Measurements from ENCODE around the gene CELSR1.
"Not testable (repeated sequence)": the region's sequence is repeated elsewhere in the genome, so short reads cannot be mapped to it uniquely, and the experiment has no call there.

CELSR1 gene

GRCh38 chr22:46512683-46513082, 24.7 kb downstream of the CELSR1 start:
- no peak for DNase-seq (ENCODE audit: low spot score)

GRCh38 chr22:46512039-46512370, 25.4 kb downstream of the CELSR1 start:
- DNase-seq (ENCODE audit: low spot score) = no peak

DNA sequence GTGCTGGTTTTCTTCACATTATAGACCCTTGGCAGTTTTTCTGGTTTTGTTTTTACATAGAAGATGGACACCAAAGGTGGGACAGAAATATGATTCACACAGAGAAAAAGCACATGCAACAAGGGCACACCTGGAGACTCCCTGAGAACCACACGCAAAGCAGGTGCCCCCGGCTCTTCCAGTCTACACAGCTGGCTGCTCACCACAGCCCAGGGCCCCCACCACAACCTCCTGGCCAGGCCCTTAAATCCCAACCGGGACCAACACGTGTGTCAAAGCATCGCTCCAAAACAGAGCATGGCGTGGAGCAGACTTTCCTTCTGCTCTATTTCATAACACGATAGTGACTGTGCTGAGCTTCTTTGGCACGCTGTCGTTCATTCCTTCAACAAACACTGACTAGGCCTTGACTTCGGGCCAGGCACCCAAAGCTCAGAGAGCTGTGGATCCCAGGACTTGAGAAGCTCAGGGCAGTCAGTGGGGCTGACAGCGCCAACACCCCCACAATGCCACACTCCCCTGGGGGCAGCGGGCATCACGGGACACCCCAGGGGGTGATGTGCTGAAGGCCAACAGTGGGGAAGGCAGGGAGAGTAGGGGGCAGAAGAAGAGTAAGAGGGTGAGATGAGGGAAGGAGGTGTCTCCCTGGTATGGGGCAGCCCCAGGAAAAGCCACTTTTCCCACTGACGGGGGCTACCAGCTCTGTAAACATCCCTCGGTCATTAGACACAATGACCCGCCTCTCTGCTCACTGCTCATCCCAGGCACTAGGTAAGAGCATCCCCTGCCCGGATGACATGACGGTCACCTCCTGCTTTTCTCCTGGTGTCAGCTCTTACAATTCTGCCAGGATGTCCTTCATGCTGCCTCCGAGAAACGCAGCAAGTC, 26.0 kb downstream of the CELSR1 start:
- no peak for DNase-seq (ENCODE audit: low spot score)

GRCh38 chr22:46509416-46510089, 27.9 kb downstream of the CELSR1 start:
- DNase-seq (ENCODE audit: low spot score) = no peak

GRCh38 chr22:46508491-46508999, 28.9 kb downstream of the CELSR1 start:
- no peak for DNase-seq (ENCODE audit: low spot score)

GRCh38 chr22:46507451-46508425, 29.7 kb downstream of the CELSR1 start:
- DNase-seq (ENCODE audit: low spot score) = no peak

DNA sequence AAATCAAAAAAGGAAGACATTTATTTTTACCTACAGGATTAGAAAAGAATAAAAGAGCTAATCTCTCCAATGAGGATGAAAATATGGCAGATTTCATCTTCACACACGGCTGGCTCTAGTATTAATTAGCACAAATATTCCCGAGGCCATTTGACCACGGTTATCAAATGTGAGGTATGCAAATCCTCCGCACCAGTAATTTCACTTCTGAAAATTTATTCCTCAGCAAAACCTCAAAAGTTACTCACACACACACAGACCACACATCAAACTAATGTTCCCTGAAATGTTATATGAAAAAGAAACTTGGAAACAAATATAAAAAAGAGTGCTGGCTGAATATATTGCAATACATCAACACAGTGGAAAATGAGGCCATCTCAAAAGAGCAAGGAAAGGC, 32.8 kb downstream of the CELSR1 start:
- DNase-seq (ENCODE audit: low spot score) = no peak

DNA sequence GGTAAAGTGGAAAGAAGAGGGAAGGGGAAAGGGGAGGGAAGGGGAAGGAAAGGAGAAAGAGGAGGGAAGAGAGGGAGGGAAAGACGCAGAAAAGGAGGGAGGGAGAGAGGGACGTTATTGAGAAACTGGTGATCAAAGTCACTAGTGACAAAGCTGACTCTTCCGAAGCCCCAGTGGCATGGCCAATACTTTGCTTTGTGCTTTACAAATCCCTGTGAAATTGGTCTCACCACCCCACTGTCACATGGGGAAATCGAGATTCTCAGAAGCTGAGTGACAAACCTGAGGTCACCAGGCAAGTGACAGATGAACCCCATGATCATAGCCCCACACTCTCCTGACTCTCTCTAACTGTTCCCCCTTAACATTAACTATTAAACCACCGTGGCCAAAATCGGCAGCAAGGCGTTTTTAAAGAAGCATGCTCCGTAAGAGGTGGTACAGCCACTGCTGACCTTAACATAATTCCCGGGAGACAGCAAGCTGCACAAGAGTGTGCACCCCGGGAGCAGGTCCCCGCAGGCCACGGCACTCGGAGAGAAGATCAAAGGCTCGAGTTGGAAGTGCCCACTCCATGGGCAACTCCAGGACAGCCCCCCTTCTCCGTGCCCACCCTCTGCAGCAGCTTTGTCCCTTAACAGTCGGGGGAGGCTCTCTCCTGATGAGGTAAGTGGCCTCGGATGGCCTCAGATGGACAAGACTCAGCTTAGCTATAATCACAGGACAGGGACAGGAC, 34.8 kb downstream of the CELSR1 start:
- no peak for DNase-seq (ENCODE audit: low spot score)

DNA sequence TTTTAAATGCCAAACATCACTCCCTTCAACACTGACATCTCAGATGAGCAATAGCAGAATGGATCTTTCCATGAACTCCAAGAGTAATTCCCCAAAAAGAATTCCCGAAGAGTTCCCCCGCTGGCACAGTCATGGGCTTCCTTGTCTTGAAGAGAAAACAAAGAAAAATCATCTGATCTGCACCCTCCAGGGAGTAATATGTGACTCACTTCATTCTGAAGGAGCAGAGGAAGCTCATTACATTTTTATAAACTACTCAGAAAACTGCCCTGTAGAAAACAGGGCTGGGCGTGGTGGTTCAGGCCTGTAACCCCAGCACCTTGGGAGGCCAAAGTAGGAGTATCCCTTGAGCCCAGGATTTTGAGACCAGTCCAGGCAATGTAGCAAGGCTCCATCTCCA, 35.7 kb downstream of the CELSR1 start:
- DNase-seq (ENCODE audit: low spot score) = no peak

DNA sequence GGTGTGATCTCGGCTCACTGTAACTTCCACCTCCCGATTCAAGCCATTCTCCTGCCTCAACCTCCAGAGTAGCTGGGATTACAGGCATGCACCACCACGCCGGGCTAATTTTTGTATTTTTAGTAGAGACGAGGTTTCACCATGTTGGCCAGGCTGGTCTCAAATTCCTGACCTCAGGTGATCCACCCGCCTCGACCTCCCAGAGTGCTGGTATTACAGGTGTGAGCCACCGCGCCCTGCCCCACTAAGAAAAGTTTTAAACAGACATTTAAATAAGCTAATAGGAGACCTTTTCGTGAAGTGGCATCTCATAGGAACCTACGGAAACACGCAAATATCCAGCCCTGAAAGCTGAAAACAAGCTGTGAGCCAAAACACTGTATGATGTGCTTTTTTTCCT, 36.2 kb downstream of the CELSR1 start:
- not testable (repeated sequence) for DNase-seq (ENCODE audit: low spot score)

DNA sequence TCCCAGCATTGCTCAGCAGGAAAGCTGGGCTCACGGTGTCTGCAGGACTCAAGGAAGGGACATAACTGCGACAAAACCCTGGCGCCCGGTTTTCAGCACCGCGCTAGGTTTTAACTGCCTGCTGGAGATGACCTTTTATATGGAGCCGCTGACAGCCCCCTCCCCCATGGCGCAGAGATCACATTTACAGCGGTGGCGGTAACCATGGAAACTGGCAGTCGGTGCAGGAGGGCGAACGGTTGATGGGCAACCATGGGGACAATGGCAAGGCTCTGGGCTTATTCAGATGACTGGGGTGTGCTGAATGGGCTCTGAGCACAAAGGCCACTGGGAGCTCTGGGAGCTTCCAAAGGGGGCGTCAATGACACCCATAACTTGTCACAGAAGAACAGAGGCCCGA, 37.2 kb downstream of the CELSR1 start:
- no peak for DNase-seq (ENCODE audit: low spot score)

- DNase-seq (ENCODE audit: low spot score) = no peak
Measured at GRCh38 chr22:46499805-46500189, 37.6 kb downstream of the CELSR1 start.

DNA sequence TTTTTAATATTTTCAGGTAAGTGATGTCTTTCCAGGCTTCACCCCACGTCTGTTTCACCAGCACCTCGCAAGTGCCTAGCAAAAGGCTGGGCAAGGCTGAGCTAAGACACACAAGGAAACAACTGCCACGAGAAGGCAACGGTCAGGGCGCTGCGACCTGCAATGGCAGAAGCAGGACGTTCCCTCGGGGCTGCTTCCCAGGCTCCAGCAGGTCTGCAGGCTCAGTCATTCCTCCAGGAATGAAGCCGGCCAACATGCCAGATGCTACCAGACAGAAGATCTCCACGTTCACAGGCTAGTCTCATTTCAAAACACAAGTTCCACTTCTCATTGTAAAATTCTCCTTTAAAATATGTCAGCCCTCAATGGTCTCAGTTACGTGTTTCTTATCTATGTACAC, 45.5 kb downstream of the CELSR1 start:
- no peak for DNase-seq (ENCODE audit: low spot score)

DNA sequence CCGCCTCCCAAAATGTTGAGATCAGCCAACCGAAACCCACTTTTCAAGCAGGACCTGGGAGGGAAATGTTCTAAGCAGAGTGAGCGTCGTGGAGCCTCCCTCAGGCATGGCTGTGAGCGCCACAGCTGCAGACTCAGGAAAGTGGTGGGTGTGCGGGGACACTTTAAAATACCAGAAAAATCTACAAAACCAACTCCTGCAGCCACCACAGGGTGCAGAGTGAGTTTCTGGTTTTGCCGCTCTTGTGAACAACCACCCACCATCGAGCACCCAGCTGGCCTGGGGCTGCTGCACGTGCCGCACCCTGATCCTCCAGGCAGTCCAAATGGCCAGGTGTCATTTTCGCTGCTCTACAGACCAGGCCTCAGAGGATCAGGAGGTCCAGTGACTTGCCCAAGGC, 46.9 kb downstream of the CELSR1 start:
- DNase-seq (ENCODE audit: low spot score) = no peak

DNA sequence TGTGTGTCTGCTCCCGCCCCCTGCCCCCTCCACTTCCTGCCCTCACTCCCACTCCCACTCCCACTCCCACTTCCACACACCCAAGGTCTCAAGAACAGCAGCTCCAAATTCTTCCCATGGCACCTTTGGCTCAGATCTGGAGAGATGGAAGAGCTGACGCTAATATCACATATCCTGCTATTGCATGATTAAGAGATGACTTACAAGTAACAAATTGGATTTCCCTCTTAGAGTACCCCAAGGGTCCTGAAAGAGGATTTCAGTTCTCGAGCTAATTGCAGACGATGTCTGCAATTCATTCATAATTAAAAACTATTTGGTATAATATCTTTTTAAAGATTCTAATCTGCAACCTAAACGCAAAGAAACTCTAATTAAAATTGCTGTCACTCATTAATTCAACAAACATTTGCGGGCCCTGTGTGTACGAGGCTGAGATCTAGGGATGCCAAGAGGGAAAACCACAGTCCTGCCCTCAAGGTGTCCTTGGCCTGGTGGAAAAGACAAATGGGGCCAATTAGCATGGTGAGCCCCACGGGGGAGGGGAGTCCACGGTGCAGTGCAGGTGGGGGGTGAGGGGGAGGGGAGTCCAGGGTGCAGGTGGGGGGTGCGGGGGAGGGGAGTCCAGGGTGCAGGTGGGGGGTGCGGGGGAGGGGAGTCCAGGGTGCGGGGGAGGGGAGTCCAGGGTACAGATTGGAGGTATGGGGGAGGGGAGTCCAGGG, 50.3 kb downstream of the CELSR1 start:
- no peak for DNase-seq (ENCODE audit: low spot score)

DNA sequence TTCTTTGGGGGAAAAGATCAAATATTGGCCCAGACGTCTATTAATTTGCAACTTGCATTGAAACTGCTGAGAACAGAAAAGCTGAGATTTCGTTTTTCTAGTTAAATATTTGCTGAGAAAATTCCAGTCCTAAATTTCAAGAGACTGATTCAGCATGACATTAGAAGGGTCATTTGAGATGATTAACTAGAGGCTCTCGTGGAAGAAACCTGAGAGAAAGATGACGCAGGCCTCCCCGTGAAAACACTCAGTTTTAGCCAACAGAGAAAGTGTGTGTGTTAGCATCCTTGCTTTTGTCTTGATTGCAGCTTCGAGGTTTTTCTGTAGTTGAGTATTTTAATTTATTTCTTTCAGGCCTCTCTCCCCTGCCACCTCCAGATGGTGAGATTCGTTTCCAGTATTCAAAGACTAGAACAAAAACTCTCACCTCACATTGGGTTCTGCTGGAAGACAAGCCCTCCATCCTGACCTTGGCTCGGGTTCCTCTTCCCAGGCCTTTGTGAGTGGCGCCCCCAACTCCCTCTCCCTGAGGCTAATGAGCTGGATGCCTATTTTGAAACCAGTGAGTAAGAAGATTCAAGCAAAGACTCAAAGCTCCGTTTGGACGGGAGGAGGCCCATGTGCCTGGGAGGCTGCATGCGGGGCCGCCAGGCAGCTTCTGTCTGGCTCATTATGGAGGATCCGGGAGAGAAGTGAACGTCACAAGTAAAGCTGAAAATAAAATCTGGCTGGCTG, 52.4 kb downstream of the CELSR1 start:
- DNase-seq (ENCODE audit: low spot score) = no peak

DNA sequence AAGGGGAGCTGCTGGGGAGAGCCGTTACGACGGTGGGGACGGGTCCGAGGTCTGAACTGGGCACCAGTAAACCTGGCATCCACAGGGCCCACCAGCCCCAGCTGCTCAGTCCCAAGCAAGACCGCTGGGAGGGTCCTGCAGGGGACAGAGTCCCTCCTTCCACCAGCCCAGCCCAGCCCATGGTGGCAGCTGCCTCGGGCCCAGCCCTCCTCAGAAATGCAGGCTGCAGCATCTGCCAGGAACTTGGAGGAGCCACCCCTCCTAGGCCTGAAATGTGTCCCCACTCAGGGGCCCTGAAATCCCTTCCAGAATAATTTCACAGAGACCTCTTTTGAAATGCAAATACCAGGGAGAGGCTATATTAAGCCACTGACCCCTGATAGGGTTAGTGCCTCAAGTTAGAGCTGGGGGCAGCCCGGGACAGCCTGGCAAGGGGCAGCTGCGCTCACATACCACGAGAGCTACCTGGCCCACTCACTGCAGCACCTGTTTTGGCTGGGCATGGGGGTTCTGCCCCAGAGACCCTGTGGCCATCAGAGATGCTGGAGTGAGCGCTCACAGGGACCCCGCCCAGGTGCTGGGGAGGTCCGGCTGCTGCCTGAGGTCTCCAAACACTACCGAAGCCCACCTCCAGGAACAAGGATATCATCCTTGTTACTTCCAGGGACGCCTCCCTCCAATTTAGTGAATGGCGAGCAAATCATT, 53.1 kb downstream of the CELSR1 start:
- no peak for DNase-seq (ENCODE audit: low spot score)

GRCh38 chr22:46483353-46483752, 54.1 kb downstream of the CELSR1 start:
- no peak for DNase-seq (ENCODE audit: low spot score)

- no peak for DNase-seq (ENCODE audit: low spot score)
Measured at GRCh38 chr22:46482056-46482675, 55.3 kb downstream of the CELSR1 start.

Data from HuH-7 (cell line).